Stimulated activated CD8-positive, alpha-beta memory T cell treated with anti-CD3 and anti-CD28 coated beads, Interleukin-7, amount 100 ng/mL, for 1 hour (primary cell): Measurements from ENCODE around the gene MN1.
"Not testable (repeated sequence)": the region's sequence is repeated elsewhere in the genome, so short reads cannot be mapped to it uniquely, and the experiment has no call there.

Source experiments
- DNase-seq, 2 donors: peaks; one replicate each; pipeline ENCODE4 v3.0.0-alpha.2; 2020; ENCODE audit warnings: low read depth in 2 of 2

MN1 gene

GRCh38 chr22:27761665-27762064 is 39.9 kb downstream of the MN1 start:
- DNase-seq: no peak

- no peak for DNase-seq
Measured at GRCh38 chr22:27761000-27761399, 40.6 kb downstream of the MN1 start.

GRCh38 chr22:27760474-27760873 is 41.1 kb downstream of the MN1 start:
- DNase-seq: no peak

GRCh38 chr22:27757928-27758525 is 43.5 kb downstream of the MN1 start:
- DNase-seq: no peak

- no peak for DNase-seq
Measured at GRCh38 chr22:27756212-27756660, 45.3 kb downstream of the MN1 start.

- no peak for DNase-seq
Measured at GRCh38 chr22:27755521-27756211, 45.9 kb downstream of the MN1 start.

GRCh38 chr22:27754888-27755480 is 46.6 kb downstream of the MN1 start:
- DNase-seq: no peak

GRCh38 chr22:27754247-27754887 is 47.2 kb downstream of the MN1 start:
- DNase-seq: no peak

- no peak for DNase-seq
Measured at GRCh38 chr22:27752771-27753170, 48.8 kb downstream of the MN1 start.

- no peak for DNase-seq
Measured at GRCh38 chr22:27752141-27752540, 49.4 kb downstream of the MN1 start.

- no peak for DNase-seq
Measured at GRCh38 chr22:27751277-27752070, 50.1 kb downstream of the MN1 start.

GRCh38 chr22:27750584-27751265 is 50.8 kb downstream of the MN1 start:
- DNase-seq: no peak

GRCh38 chr22:27749597-27750225 is 51.8 kb downstream of the MN1 start:
- DNase-seq: no peak

- no peak for DNase-seq
Measured at GRCh38 chr22:27748751-27749191, 52.8 kb downstream of the MN1 start.

GRCh38 chr22:27748349-27748748 is 53.2 kb downstream of the MN1 start:
- DNase-seq: no peak

GRCh38 chr22:27747396-27748221 is 53.9 kb downstream of the MN1 start:
- no peak for DNase-seq

- DNase-seq: no peak
Measured at GRCh38 chr22:27746918-27747317, 54.6 kb downstream of the MN1 start.

GRCh38 chr22:27745809-27746208 is 55.7 kb downstream of the MN1 start:
- no peak for DNase-seq

GRCh38 chr22:27745154-27745553 is 56.4 kb downstream of the MN1 start:
- no peak for DNase-seq

- not testable (repeated sequence) for DNase-seq
Measured at GRCh38 chr22:27744078-27744477, 57.5 kb downstream of the MN1 start.
